ENCODE measurements around the gene GET4. TPM values are rescaled to one million over a fixed set of nuclear protein-coding genes. Genes with fewer than 3 reads are reported as not detected.

Gene GET4
- total RNA-seq, 1 donor from 2014 or later = 44.5 TPM

GRCh38 chr7:856444-857095 is 19.8 kb upstream of the GET4 start:
- no peak for DNase-seq (ENCODE audit: low read depth)
- Histone ChIP-seq H3K4me3 (ENCODE audit: low read depth, low read length) (no peak overlapping the region), H3K27me3 (ENCODE audit: control insufficient read depth, insufficient read depth, low read length) (no peaks in the 10 kb centered on the region), H3K36me3 (ENCODE audit: control insufficient read depth, insufficient read depth, low read length) (peaks cover 40% of the 10 kb centered on the region)
- FAIRE-seq = no peak
- TF ChIP-seq CTCF (IDR thresholded peaks at IDR 0.05; ENCODE audit: insufficient read depth, low read length, severe bottlenecking) = no peak

DNA sequence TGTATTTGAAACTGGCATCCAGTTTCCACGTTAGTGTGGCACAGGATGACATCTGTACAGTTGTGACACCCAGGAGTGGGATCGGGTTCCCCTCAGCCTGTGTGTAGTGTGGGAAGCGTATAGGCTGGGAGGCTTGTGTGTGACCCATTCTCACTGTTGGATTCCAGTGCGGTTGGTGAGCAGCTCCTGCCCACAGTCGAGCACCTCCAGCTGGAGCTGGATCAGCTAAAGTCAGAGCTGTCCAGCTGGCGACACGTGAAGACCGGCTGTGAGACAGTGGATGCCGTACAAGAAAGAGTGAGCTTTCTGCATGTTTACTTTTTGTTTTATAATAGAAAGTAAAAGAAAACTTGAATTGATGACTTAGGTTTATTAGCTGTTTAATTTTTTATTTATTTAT is 18.7 kb upstream of the GET4 start:
- Histone ChIP-seq H3K27me3 (ENCODE audit: control insufficient read depth, insufficient read depth, low read length) (no peaks in the 10 kb centered on the region), H3K36me3 (ENCODE audit: control insufficient read depth, insufficient read depth, low read length) (peaks cover 42% of the 10 kb centered on the region), H3K4me3 (ENCODE audit: low read depth, low read length) (no peak overlapping the region)
- no peak for FAIRE-seq
- TF ChIP-seq CTCF (IDR thresholded peaks at IDR 0.05; ENCODE audit: insufficient read depth, low read length, severe bottlenecking) = no peak
- no peak for DNase-seq (ENCODE audit: low read depth)

- TF ChIP-seq CTCF (IDR thresholded peaks at IDR 0.05; ENCODE audit: insufficient read depth, low read length, severe bottlenecking) = no peak
- Histone ChIP-seq H3K27me3 (ENCODE audit: control insufficient read depth, insufficient read depth, low read length) (no peaks in the 10 kb centered on the region), H3K36me3 (ENCODE audit: control insufficient read depth, insufficient read depth, low read length) (peaks cover 34% of the 10 kb centered on the region), H3K4me3 (ENCODE audit: low read depth, low read length) (no peak overlapping the region)
- FAIRE-seq (peak; percentile 64), DNase-seq (ENCODE audit: low read depth) (no peak)
Observed at GRCh38 chr7:859359-860030, 16.9 kb upstream of the GET4 start.

DNA sequence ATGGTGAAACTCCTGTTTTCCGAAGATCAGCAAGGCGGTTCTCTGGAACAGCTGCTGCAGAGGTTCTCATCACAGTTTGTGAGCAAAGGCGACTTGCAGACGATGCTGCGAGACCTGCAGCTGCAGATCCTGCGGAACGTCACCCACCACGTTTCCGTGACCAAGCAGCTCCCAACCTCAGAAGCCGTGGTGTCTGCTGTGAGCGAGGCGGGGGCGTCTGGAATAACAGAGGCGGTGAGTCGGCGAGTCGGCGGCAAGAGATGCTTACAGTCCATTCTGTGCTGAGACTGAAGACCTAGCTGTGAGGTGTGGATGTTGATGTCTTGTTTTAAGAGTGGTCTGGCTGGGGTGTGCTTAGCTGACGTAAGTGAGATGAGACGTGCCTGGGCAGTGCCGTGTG is 16.2 kb upstream of the GET4 start:
- no peak overlapping the region for H3K4me3 ChIP-seq (ENCODE audit: low read depth, low read length)
- H3K36me3 ChIP-seq (ENCODE audit: control insufficient read depth, insufficient read depth, low read length) = peaks cover 34% of the 10 kb centered on the region
- no peaks in the 10 kb centered on the region for H3K27me3 ChIP-seq (ENCODE audit: control insufficient read depth, insufficient read depth, low read length)
- no peak for TF ChIP-seq CTCF (IDR thresholded peaks at IDR 0.05; ENCODE audit: insufficient read depth, low read length, severe bottlenecking)
- FAIRE-seq = no peak
- DNase-seq (ENCODE audit: low read depth) = no peak

GRCh38 chr7:861222-861621 is 15.1 kb upstream of the GET4 start:
- Histone ChIP-seq H3K4me3 (ENCODE audit: low read depth, low read length) (no peak overlapping the region), H3K27me3 (ENCODE audit: control insufficient read depth, insufficient read depth, low read length) (no peaks in the 10 kb centered on the region), H3K36me3 (ENCODE audit: control insufficient read depth, insufficient read depth, low read length) (peaks cover 35% of the 10 kb centered on the region)
- FAIRE-seq (no peak), DNase-seq (ENCODE audit: low read depth) (no peak)
- TF ChIP-seq CTCF (IDR thresholded peaks at IDR 0.05; ENCODE audit: insufficient read depth, low read length, severe bottlenecking) = no peak
